ENCODE data around the gene MMAB.

GRCh38 chr12:109608270-109608669, 35.0 kb upstream of the MMAB start:
- TF ChIP-seq YY1 (IDR thresholded peaks at IDR 0.05; ENCODE audit: insufficient read depth, insufficient read length) (no peak), ZNF274 (IDR thresholded peaks at IDR 0.05; ENCODE audit: low read depth, low read length) (no peak)
